NT2/D1 (cell line): ENCODE results near the gene ACTR3.

Source experiments
- SUZ12 ChIP-seq: IDR thresholded peaks from 2 replicates; pipeline ENCODE4 v1.6.1; 2011; ENCODE audit not compliant: insufficient read length, insufficient read depth; ENCODE audit errors: extremely low read depth
- YY1 ChIP-seq: IDR thresholded peaks from 2 replicates; pipeline ENCODE4 v1.6.1; 2011; ENCODE audit not compliant: insufficient read length, insufficient read depth
- ZNF274 ChIP-seq: IDR thresholded peaks from 2 replicates; pipeline ENCODE4 v1.6.1; 2011; ENCODE audit warnings: mild to moderate bottlenecking, low read depth, low read length

DNA sequence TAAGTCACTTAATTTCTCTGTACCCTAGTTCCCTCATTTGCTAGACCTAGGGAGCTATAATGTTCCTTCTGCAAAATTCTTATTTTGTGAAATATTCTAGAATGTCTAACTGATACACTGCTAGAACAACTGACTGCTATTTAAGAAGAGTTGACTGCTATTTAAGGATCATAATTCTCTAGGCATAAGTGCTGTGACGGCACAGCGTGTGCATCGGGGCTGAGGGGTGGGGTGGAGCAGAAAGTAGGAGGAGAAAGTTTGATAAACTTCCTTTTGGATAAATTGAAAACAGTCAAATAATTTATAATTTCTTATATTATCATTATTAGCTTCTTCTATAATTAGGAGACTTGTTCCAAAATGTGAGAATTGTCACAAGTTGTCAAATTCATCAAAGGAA, 10.4 kb upstream of the ACTR3 start:
- TF ChIP-seq ZNF274 (no peak), YY1 (no peak), SUZ12 (no peak)
